ENCODE measurements around the gene IFNA21.
"Not testable (repeated sequence)": the region's sequence is repeated elsewhere in the genome, so short reads cannot be mapped to it uniquely, and the experiment has no call there.

Gene IFNA21
- 0 reads per million in 4 donors for total RNA-seq

- DNase-seq = not testable (repeated sequence)
These were observed at the start of gene IFNA21 for GRCh38 chr9:21166560-21166959. TSS of gene IFNA21 (minus strand) at chr9:21166660. CDS start at chr9:21166612, 48 bp downstream.

GRCh38 chr9:21213411-21214326, 47.2 kb upstream of the IFNA21 start:
- DNase-seq = not testable (repeated sequence)

- not testable (repeated sequence) for DNase-seq
These were observed 45.7 kb upstream of the IFNA21 start for GRCh38 chr9:21212160-21212559.

GRCh38 chr9:21210782-21211181, 44.3 kb upstream of the IFNA21 start:
- not testable (repeated sequence) for DNase-seq

GRCh38 chr9:21210311-21210710, 43.9 kb upstream of the IFNA21 start:
- DNase-seq = no peak

GRCh38 chr9:21207043-21207442, 40.6 kb upstream of the IFNA21 start, which contains the start of gene IFNA10:
TSS of gene IFNA10 (minus strand) at chr9:21207143. CDS start at chr9:21207097, 46 bp downstream.
- DNase-seq = not testable (repeated sequence)

GRCh38 chr9:21205204-21205603, 38.7 kb upstream of the IFNA21 start:
- no peak for DNase-seq

- not testable (repeated sequence) for DNase-seq
These were observed 35.6 kb upstream of the IFNA21 start, which contains the start of gene IFNA7 for GRCh38 chr9:21202105-21202504. TSS of gene IFNA7 (minus strand) at chr9:21202205. CDS start at chr9:21202165, 40 bp downstream.

GRCh38 chr9:21194867-21195776, 28.7 kb upstream of the IFNA21 start:
- peak in 2 of 5 donors; percentile 8 to 14 for DNase-seq

GRCh38 chr9:21187487-21187886, 21.0 kb upstream of the IFNA21 start, which contains the start of gene IFNA4:
TSS of gene IFNA4 (minus strand) at chr9:21187587. CDS start at chr9:21187531, 56 bp downstream.
- DNase-seq = not testable (repeated sequence)

GRCh38 chr9:21182810-21183736, 16.6 kb upstream of the IFNA21 start:
- DNase-seq = peak in 1 of 5 donors; percentile 25

- no peak for DNase-seq
These were observed 8.2 kb upstream of the IFNA21 start for GRCh38 chr9:21174671-21175070.

GRCh38 chr9:21172156-21172555, 5.7 kb upstream of the IFNA21 start:
- DNase-seq = no peak

GRCh38 chr9:21171351-21171750, 4.9 kb upstream of the IFNA21 start:
- DNase-seq = no peak

GRCh38 chr9:21165516-21165915, 944 bp downstream of the IFNA21 start:
- DNase-seq = no peak

- peak in 2 of 5 donors; percentile 17 to 67 for DNase-seq
These were observed 6.3 kb downstream of the IFNA21 start for GRCh38 chr9:21160178-21160577.

- DNase-seq = no peak
These were observed 11.0 kb downstream of the IFNA21 start for GRCh38 chr9:21155501-21155900.

GRCh38 chr9:21154018-21154608, 12.3 kb downstream of the IFNA21 start:
- DNase-seq = peak in 2 of 5 donors; percentile 0 to 22

GRCh38 chr9:21153336-21154017, 13.0 kb downstream of the IFNA21 start:
- DNase-seq = no peak

- peak in 1 of 5 donors; percentile 51 for DNase-seq
These were observed 21.9 kb downstream of the IFNA21 start for GRCh38 chr9:21144603-21145002.
